Raji (cell line): ENCODE results near the gene PTPRD.

Experiments used
- POLR2A ChIP-seq: IDR thresholded peaks from 2 replicates; pipeline ENCODE4 v1.6.1; 2011; ENCODE audit warnings: low read depth, low read length, control low read depth; ENCODE audit not compliant: insufficient read depth

PTPRD gene

DNA sequence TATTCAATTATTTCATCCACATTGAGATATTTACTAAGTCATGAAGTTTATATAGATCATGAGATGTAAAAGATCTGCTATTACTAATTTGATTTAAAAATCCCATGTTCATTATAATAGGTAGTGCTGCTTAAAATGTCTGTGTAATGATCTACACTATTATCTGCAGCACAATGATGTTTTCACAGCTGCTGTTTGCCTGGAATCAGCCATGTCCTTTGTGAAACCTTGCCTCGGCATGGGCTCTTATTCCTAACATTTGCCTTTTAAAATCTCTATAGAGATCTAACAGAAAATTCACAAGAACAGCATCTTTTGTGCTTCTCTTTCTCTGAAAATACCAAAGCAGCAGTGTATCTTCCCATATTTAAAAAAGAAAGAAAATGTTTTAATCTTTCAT, 444.6 kb downstream of the PTPRD start:
- no peak for TF ChIP-seq POLR2A

DNA sequence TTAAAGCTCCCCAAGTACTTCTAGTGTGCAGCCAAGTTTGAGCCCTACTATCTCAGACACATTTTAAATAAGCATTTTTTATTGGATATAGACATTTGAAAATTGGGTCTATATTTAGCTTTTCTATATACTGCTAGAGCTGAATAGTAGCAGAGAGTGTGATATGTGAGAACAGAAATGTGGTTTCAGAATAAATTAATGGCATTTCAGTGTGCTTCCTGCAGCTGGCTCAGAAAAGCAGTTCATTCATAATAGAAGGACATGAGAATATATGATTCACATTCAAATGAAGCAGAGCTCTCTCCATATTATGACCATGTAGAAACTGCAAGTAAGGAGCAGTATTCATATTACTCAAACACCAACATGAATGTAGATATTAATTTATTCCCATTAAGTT, 464.0 kb downstream of the PTPRD start:
- TF ChIP-seq POLR2A: no peak

DNA sequence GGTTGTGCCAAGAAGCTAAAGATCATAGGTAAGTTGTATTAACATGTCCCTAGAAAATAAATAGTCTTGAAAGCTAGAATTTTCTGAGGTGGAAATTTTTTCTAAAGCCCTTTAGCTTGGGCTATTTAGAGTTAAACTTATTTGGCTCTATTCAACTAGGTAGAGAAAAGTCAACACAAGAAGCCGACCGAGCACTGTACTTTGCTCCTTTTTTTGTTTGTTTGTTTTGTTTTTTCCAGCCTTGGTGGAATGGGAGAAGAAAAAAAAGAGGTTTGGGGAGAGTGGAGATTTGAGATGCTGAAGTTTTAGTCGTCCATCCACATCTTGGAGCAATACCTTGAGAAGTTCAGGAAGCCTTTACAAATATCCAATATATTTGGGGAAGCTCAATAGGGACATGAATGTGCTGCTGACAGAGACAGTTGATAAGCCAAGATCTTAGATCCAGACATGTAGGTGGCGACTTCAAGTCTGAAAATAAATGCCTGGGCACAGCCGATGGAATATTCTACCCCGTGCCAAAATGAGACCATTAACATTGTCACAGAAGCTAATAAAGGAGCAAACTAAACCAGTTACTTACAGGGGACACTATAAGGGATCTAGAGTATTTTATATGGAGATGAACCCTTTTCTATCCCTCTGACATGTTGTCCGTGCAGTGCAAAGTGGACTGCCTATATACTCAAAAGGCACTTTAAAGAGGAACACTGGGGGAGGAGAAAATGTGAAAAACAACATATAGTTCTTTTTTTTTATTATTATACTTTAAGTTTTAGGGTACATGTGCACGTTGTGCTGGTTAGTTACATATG, 466.1 kb downstream of the PTPRD start:
- no peak for TF ChIP-seq POLR2A

DNA sequence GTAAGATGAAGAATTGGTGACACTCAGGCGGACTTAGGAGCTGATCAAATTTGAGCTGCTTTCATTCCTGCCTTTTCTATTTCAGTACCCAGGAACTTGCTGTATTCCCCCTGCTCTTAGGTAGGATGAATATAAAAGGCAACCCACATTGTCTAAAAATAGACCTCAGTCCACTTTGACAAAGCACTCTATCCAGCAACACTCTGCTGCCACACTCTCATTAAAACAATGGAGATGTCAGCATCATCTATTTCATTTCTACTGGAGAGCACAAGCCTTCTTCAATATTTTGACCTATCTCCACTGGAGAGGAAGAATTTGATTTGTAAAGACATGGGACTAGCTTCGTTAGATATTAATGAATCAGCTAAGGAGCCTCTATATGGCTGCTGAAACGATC, 468.4 kb downstream of the PTPRD start:
- no peak for TF ChIP-seq POLR2A

DNA sequence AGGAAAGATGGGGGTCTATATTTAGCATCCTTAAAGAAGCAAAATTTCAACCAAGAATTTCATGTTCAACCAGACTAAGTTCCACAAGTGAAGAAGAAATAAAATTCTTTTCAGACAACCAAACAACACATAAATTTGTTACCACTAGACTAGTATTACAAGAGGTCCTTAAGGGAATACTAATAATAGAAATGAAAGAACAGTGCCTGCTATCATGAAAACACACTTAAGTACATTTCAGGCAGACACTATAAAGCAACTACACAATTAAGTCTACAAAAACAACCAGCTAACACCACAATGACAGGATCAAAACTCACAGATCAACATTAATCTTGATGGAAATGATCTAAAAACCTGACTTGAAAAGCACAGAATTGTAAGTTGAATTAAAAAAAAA, 477.2 kb downstream of the PTPRD start:
- TF ChIP-seq POLR2A: no peak

DNA sequence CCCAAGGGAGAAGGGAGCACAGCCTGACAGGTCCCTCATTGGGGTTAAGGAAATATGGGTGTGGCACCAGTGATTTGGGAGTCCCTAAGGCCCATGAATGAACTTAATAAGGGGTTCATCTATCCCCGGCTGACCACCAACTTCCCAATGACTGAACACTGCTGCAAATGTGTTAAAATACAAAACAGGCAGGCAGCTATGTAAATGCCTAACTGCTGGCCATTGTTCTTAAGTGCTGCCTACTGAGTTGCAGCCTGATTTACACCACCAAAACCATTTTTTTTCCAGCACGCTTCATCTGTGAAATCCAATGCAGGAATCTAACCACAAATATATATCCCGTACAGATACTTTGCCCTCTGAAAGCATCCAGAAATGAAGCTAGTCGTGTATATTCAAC, 478.5 kb downstream of the PTPRD start:
- no peak for TF ChIP-seq POLR2A

DNA sequence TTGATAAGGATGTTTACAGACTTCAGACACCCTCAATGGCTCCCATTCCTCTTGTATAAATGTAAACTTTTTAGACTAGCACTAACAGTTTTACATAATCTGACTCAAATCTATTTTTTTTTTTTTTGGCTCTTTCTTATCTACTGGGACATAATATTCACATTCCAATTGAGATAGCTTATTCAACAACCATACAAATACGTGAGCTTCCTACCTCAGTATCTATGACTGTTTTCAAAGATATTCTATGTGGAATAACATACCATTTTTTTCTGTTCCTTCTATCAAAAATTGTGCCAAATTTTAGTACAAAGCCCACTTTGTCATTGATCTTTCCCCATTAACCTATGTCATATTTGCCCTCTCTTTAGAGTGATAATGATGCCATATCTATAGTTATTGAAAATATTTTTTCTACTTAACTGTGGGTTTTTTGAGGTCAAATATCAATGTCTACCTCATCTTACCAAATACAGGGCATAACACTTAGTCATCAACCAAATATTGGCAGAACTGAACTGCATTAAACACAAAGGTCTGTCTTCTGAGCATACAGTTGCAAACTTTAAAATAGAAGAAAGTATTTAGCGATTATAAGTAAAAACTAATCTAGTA, 482.6 kb downstream of the PTPRD start:
- TF ChIP-seq POLR2A: no peak

DNA sequence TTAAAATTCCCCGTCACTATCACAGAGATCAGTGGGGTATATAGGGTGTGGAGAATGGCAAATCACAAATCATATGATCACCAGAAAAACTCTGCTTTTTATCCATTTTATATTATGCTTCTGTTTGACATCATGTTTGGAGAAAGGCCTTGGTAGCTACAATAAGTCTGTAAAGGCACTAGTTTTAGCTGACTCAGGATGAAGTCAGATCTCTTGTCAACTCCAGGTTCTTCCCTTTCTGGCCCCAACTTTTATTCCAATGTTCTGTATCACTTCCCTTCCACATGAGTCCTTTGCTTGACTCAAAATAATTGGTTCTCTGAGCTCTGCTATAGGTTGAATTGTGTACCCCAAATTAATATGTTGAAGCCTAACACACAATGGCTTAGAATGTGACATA, 484.9 kb downstream of the PTPRD start:
- no peak for TF ChIP-seq POLR2A

DNA sequence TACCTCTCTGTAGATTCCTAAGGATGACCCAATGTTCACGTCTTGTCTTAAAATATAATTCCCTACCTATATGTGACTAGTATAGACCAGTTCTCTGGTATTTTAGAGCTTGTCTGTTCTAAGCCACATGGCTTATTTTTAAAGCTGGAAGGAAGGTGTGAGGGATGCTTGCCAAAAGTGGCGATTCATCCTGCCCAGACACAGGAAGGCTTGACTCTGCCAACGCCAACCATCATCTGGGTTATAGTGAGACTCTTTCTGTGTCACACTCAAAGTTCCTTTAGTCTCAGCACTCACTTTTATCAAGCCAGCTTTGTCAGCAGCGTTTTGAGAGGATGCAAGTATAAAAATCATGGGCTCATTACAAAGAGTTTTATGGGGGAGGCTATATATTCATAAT, 500.0 kb downstream of the PTPRD start:
- TF ChIP-seq POLR2A: no peak

DNA sequence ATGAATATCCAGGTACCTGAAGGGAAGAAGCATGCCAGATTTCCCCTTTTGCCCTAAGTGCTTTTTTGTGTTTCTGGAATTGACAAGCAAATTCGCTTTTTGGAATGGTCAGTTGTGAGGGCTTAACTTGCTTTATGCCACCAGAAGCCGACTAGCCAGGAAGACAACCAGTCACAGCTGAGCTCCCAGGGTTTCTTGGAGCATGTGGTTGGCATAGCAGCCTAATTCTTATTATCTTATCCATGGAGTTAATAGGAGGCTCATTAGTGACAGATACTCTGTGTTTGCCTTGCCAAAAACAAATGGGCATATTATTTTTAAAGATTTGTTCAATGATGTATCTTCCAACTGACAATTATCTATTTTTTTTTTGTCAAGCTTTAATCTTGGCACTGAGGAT, 500.7 kb downstream of the PTPRD start:
- TF ChIP-seq POLR2A: no peak

DNA sequence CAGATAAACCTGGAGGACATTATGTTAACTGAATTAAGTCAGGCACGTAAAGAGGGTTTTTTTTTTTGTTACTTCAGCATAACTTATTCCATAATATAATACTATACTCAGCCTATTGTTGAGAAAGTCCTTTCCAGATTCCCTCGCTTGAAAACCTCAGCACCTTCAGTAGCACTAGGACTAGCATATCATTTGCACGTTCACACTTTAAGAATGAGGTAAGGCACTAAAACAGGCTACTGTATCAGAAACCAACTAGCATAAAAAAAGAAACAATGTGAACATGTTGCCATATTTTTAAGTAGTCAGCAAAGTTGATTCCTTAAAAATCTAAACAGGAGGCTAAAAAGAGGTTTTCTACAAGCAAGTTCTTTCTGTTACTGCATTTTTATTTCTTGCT, 504.0 kb downstream of the PTPRD start:
- TF ChIP-seq POLR2A: no peak

DNA sequence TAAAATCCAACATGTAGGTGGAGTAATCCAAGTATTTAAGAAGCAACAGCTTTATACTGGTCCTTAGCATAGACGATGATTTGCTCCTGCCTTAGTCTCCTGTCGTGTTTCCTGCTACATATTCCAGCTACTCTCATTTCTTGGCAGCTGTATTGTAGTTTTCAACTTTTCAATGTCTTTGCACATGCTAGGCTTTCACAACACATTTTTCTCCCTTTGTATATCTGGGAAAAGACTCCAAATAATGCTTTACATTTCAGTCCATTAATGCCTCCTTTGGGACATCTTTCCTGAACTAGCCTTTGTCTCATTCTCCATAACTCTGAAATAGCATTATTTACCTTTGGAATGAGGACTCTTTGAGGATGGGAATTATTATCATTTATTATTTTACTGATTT, 508.0 kb downstream of the PTPRD start:
- no peak for TF ChIP-seq POLR2A

DNA sequence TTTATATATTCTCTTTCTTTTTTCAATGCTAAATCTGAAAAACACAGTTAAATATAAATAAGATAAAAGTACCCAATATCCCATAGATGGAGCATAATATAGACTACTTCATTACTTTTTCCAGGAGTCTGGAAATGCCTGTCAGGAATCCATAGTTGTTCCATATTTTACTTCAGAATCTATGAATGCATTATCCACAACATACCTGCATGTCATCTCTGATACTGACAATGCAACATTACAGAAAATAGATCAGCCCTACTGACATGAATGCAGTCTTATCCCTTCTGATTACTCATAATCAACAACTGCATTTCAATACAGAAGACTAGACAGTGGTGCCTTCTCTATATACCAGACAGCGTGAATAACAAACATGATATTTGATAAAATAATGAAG, 517.6 kb downstream of the PTPRD start:
- no peak for TF ChIP-seq POLR2A

DNA sequence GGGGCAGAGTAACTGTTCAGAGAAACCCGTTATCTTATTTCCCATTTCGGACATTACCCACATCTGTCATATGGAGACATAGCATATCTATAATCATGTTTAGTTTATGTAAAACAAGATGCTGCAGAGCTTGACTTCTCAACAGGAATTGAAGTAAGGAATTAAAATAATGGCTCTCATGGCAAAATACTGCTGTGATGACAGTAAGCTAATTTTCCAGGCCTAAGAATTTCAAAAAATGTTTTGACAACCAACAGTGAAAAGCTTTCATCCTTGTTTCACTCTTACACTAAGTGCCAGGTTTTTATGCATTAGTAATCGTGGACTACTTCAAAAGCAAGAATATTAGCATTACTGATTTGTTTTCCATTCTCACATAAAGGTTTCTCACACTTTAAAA, 518.2 kb downstream of the PTPRD start:
- no peak for TF ChIP-seq POLR2A

DNA sequence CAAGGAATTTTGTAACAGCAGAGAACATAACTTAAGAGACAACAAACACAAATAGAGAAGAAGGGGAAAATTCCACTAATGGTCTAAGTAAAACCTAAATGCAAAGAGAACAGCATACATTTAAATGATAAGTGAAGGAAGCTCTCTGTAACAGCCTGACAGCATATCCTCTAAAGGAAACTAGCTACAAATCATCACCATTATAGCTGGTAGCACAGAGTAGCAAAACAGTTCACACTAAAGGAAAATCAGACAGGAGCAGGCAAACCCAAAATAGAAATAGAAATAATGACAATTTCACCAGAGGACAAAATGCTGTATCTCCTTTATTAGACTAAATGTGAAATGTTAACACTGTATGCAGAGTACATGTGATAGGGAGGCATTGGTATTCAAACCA, 532.8 kb downstream of the PTPRD start:
- no peak for TF ChIP-seq POLR2A

DNA sequence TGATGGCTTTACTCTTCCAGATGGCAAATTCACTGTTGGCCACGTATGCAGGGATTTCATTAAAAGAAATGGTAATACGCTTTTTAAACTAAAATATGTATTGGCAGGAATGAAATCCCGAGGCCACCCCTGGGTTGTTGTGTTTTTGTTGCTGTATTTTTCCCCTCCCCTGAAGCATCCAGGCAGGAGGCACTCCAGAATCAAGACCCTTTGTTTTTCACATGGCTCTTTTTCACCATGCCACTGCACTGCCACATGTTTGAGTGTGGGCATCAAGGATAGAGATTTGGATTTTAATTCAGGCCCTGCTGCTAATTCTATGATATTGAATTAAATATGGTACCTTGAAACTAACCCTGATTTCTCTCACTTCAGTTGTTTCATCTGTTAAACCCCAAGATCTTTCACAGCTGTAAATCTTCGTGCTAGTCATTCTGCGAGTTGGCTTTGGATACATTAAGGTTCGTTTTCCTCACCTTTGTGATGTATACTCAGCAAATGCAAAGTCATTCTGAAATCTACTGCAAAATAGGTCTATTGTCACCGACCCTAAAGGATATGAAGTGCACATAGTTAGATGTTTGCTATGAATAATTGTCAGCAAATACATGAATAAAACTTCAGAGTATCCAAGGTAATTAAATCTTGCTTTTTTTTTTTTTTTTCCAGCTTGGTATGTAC, 533.4 kb downstream of the PTPRD start:
- TF ChIP-seq POLR2A: no peak
